NCI-H510A (cell line): ENCODE measurements around the gene TMEM218.
"Not testable (repeated sequence)": the region's sequence is repeated elsewhere in the genome, so short reads cannot be mapped to it uniquely, and the experiment has no call there.

Experiments
- DNase-seq: peaks from one replicate; lab custom pipeline; 2025; lab: John Stamatoyannopoulos, UW

Gene TMEM218

GRCh38 chr11:125075242-125075625, 36.2 kb downstream of the TMEM218 start:
- DNase-seq, result no peak

GRCh38 chr11:125074511-125075241, 36.8 kb downstream of the TMEM218 start:
- DNase-seq, result no peak

GRCh38 chr11:125073616-125074483, 37.6 kb downstream of the TMEM218 start:
- DNase-seq, result no peak

- DNase-seq, result no peak
Measured at GRCh38 chr11:125072961-125073590, 38.4 kb downstream of the TMEM218 start.

- DNase-seq, result no peak
Measured at GRCh38 chr11:125072218-125072960, 39.0 kb downstream of the TMEM218 start.

- no peak for DNase-seq
Measured at GRCh38 chr11:125071846-125072217, 39.6 kb downstream of the TMEM218 start.

GRCh38 chr11:125071435-125071834, 40.0 kb downstream of the TMEM218 start:
- no peak for DNase-seq

GRCh38 chr11:125070699-125071254, 40.6 kb downstream of the TMEM218 start:
- no peak for DNase-seq

GRCh38 chr11:125069796-125070195, 41.6 kb downstream of the TMEM218 start:
- DNase-seq, result no peak

- DNase-seq, result no peak
Measured at GRCh38 chr11:125069008-125069407, 42.4 kb downstream of the TMEM218 start.

GRCh38 chr11:125068368-125068767, 43.1 kb downstream of the TMEM218 start:
- DNase-seq, result no peak

GRCh38 chr11:125064070-125064469, 47.4 kb downstream of the TMEM218 start:
- DNase-seq, result no peak

- no peak for DNase-seq
Measured at GRCh38 chr11:125063429-125064043, 47.9 kb downstream of the TMEM218 start.

GRCh38 chr11:125062931-125063428, 48.4 kb downstream of the TMEM218 start, which contains the start of gene SLC37A2:
Gene SLC37A2, plus strand, starts transcription at chr11:125063305. Its CDS starts 63 bp downstream, at chr11:125063368.
- DNase-seq, result no peak

- DNase-seq, result no peak
Measured at GRCh38 chr11:125062218-125062930, 49.1 kb downstream of the TMEM218 start.

GRCh38 chr11:125061281-125061680, 50.1 kb downstream of the TMEM218 start:
- no peak for DNase-seq

- no peak for DNase-seq
Measured at GRCh38 chr11:125057693-125058016, 53.8 kb downstream of the TMEM218 start.

GRCh38 chr11:125056931-125057692, 54.3 kb downstream of the TMEM218 start:
- DNase-seq, result no peak

- DNase-seq, result not testable (repeated sequence)
Measured at GRCh38 chr11:125056111-125056510, 55.3 kb downstream of the TMEM218 start.
